WERI-Rb-1 (cell line): ENCODE data around the gene SPSB1.

Experiments
- DNase-seq: peaks from one replicate; pipeline ENCODE4 v3.0.0-alpha.2; 2020
- H3K27ac ChIP-seq: fragments of 250-450 bp; sonication (Bioruptor Pico); 2 replicates; pipeline ENCODE4 v1.5.1; 2020; ENCODE audit warnings: mild to moderate bottlenecking, moderate library complexity
- H3K27me3 ChIP-seq: fragments of 250-450 bp; sonication (Bioruptor Pico); 2 replicates; pipeline ENCODE4 v1.5.1; 2021; ENCODE audit warnings: mild to moderate bottlenecking, low read depth, moderate library complexity; ENCODE audit not compliant: insufficient read depth, severe bottlenecking
- H3K36me3 ChIP-seq: fragments of 250-450 bp; sonication (Bioruptor Pico); 2 replicates; pipeline ENCODE4 v1.5.1; 2020; ENCODE audit warnings: mild to moderate bottlenecking, moderate library complexity
- H3K4me3 ChIP-seq: 2 replicates; pipeline ENCODE4 v1.5.1; 2011; ENCODE audit warnings: low read depth, mild to moderate bottlenecking, control low read depth, low read length
- H3K9me3 ChIP-seq: fragments of 250-450 bp; sonication (Bioruptor Pico); 2 replicates; pipeline ENCODE4 v1.5.1; 2021; ENCODE audit warnings: mild to moderate bottlenecking, moderate library complexity; ENCODE audit not compliant: severe bottlenecking
- TF ChIP-seq, protein P1 (sequence below): IDR thresholded peaks from 2 replicates; pipeline ENCODE4 v1.5.1; 2011; ENCODE audit warnings: low read depth, mild to moderate bottlenecking, control low read depth, inconsistent platforms, low read length

The SPSB1 gene

GRCh38 chr1:9246215-9246614 lies 46.5 kb upstream of the SPSB1 start:
- Histone ChIP-seq H3K4me3 (no peak overlapping the region), H3K27ac (no peak overlapping the region), H3K36me3 (peaks cover 9% of the 10 kb centered on the region), H3K9me3 (no peaks in the 10 kb centered on the region), H3K27me3 (no peaks in the 10 kb centered on the region)
- DNase-seq, result no peak
- TF ChIP-seq, protein P1, sequence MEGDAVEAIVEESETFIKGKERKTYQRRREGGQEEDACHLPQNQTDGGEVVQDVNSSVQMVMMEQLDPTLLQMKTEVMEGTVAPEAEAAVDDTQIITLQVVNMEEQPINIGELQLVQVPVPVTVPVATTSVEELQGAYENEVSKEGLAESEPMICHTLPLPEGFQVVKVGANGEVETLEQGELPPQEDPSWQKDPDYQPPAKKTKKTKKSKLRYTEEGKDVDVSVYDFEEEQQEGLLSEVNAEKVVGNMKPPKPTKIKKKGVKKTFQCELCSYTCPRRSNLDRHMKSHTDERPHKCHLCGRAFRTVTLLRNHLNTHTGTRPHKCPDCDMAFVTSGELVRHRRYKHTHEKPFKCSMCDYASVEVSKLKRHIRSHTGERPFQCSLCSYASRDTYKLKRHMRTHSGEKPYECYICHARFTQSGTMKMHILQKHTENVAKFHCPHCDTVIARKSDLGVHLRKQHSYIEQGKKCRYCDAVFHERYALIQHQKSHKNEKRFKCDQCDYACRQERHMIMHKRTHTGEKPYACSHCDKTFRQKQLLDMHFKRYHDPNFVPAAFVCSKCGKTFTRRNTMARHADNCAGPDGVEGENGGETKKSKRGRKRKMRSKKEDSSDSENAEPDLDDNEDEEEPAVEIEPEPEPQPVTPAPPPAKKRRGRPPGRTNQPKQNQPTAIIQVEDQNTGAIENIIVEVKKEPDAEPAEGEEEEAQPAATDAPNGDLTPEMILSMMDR, result no peak

GRCh38 chr1:9246841-9247785 lies 45.6 kb upstream of the SPSB1 start:
- no peaks in the 10 kb centered on the region for H3K9me3 ChIP-seq
- H3K27ac ChIP-seq, result no peak overlapping the region
- DNase-seq, result no peak
- no peak overlapping the region for H3K4me3 ChIP-seq
- peaks cover 9% of the 10 kb centered on the region for H3K36me3 ChIP-seq
- no peaks in the 10 kb centered on the region for H3K27me3 ChIP-seq
- TF ChIP-seq, protein P1, result 0 out of 2 replicates have a peak, but pooled peaks have one; percentile 15

- H3K4me3 ChIP-seq, result no peak overlapping the region
- peaks cover 9% of the 10 kb centered on the region for H3K36me3 ChIP-seq
- H3K27ac ChIP-seq, result no peak overlapping the region
- no peaks in the 10 kb centered on the region for H3K9me3 ChIP-seq
- H3K27me3 ChIP-seq, result no peaks in the 10 kb centered on the region
- TF ChIP-seq, protein P1, result no peak
- no peak for DNase-seq
These were observed 44.8 kb upstream of the SPSB1 start for GRCh38 chr1:9247894-9248293.

- H3K9me3 ChIP-seq, result no peaks in the 10 kb centered on the region
- no peaks in the 10 kb centered on the region for H3K27me3 ChIP-seq
- no peak overlapping the region for H3K4me3 ChIP-seq
- peak overlapping the region; percentile 81 for H3K27ac ChIP-seq
- H3K36me3 ChIP-seq, result peaks cover 9% of the 10 kb centered on the region
- TF ChIP-seq, protein P1, result no peak
- DNase-seq, result no peak
These were observed 44.1 kb upstream of the SPSB1 start for GRCh38 chr1:9248341-9249262.

DNA sequence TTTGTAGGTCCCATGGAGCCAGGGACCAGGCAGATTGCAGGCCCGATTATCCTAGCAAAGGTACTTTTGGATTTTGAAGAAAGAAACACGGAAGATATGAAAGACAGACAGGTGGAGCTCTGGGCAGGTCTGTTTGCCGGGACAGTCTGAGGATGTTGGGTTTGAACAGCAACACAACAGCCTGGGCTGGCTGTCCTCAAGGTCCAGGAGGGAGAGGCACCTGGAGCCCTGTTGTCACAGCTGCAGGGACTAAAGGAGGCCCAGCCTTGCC lies 43.5 kb upstream of the SPSB1 start:
- H3K27ac ChIP-seq, result peak overlapping the region; percentile 81
- DNase-seq, result no peak
- TF ChIP-seq, protein P1, result no peak
- H3K9me3 ChIP-seq, result no peaks in the 10 kb centered on the region
- H3K36me3 ChIP-seq, result peaks cover 9% of the 10 kb centered on the region
- no peaks in the 10 kb centered on the region for H3K27me3 ChIP-seq
- no peak overlapping the region for H3K4me3 ChIP-seq
